Calu3 (cell line): Measurements from ENCODE around the gene MYH9. TPM values are rescaled to one million over a fixed set of nuclear protein-coding genes. Genes with fewer than 3 reads are reported as not detected.
A peak's percentile ranks its signal among the peaks of the same experiment; 100 is the strongest.

Experiments
- BruUV-seq: library from RNA; stranded (reverse); fragments of 400-500 nt; replicated peaks from 2 replicates; lab custom pipeline; 2021; lab: Mats Ljungman, UMichigan
- CTCF ChIA-PET: fragments of 300-600 bp; sonication (Branson Sonifier 250); formaldehyde crosslinking; loops from one replicate; lab custom pipeline; 2022; ENCODE audit warnings: antibody characterized with exemption; lab: Charles Lee
- DNase-seq: peaks from one replicate; pipeline ENCODE4 v3.0.0; 2022
- H3K27ac Mint-ChIP-seq: one replicate; pipeline ENCODE4 v1.8.0; 2022; ENCODE audit warnings: mixed read lengths; ENCODE audit not compliant: unreplicated experiment
- H3K27me3 Mint-ChIP-seq: one replicate; pipeline ENCODE4 v1.8.0; 2022; ENCODE audit warnings: mixed read lengths; ENCODE audit not compliant: unreplicated experiment
- H3K36me3 Mint-ChIP-seq: one replicate; pipeline ENCODE4 v1.8.0; 2022; ENCODE audit warnings: mild to moderate bottlenecking, moderate library complexity, mixed read lengths; ENCODE audit not compliant: insufficient read depth, unreplicated experiment
- H3K4me1 Mint-ChIP-seq: one replicate; pipeline ENCODE4 v1.8.0; 2022; ENCODE audit warnings: mild to moderate bottlenecking, low read depth, mixed read lengths; ENCODE audit not compliant: unreplicated experiment
- H3K4me3 Mint-ChIP-seq: one replicate; pipeline ENCODE4 v1.8.0; 2022; ENCODE audit warnings: mild to moderate bottlenecking, low read depth, moderate library complexity, mixed read lengths; ENCODE audit not compliant: unreplicated experiment
- H3K9me3 Mint-ChIP-seq: one replicate; pipeline ENCODE4 v1.8.0; 2022; ENCODE audit warnings: low read depth, mixed read lengths; ENCODE audit not compliant: unreplicated experiment
- intact Hi-C: fragments of 100-400 bp; cut with micrococcal nuclease; formaldehyde crosslinking; loops from one replicate; pipeline ENCODE4 v1.10.0; 2022; ENCODE audit not compliant: unreplicated experiment
- total RNA-seq: library from RNA; stranded (reverse); gene quantifications from 2 replicates; pipeline ENCODE4 v1.2.3, GENCODE V29; 2022
- TF ChIP-seq, protein P1 (sequence below): fragments of 200-600 bp; IDR thresholded peaks from one replicate; pipeline ENCODE4 v1.8.0; 2022; ENCODE audit warnings: antibody characterized with exemption; ENCODE audit not compliant: unreplicated experiment

The MYH9 gene
- total RNA-seq, 1 experiment from 2014 or later, result 606 TPM

DNA sequence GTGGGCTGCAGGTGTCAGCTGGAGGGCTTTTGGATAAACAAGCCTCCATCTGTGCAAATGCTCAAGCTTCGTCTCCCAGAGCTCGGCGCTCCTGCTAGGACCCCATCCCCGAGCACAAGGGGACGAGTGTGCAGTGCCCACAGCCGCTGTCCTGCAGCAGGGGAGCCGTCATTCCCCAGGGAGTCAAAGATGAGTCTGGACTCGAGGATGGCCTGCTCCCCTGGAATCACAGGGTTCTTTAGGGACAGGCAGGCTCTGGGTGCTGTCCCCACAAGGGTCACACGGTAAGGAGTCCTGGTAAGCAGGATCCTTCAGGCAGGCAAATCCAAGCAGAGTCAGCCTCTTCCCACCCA is 84.7 kb downstream of the MYH9 start:
- intact Hi-C loops, result no loop called here
- DNase-seq, result no peak
- no peaks in the 10 kb centered on the region for H3K27me3 Mint-ChIP-seq
- TF ChIP-seq, protein P1, sequence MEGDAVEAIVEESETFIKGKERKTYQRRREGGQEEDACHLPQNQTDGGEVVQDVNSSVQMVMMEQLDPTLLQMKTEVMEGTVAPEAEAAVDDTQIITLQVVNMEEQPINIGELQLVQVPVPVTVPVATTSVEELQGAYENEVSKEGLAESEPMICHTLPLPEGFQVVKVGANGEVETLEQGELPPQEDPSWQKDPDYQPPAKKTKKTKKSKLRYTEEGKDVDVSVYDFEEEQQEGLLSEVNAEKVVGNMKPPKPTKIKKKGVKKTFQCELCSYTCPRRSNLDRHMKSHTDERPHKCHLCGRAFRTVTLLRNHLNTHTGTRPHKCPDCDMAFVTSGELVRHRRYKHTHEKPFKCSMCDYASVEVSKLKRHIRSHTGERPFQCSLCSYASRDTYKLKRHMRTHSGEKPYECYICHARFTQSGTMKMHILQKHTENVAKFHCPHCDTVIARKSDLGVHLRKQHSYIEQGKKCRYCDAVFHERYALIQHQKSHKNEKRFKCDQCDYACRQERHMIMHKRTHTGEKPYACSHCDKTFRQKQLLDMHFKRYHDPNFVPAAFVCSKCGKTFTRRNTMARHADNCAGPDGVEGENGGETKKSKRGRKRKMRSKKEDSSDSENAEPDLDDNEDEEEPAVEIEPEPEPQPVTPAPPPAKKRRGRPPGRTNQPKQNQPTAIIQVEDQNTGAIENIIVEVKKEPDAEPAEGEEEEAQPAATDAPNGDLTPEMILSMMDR, result no peak
- no peak overlapping the region for H3K27ac Mint-ChIP-seq
- peaks cover 79% of the 10 kb centered on the region for H3K36me3 Mint-ChIP-seq
- no TSS peak for BruUV-seq
- no peak overlapping the region for H3K4me3 Mint-ChIP-seq
- CTCF ChIA-PET, result interaction anchor here (1.2 to 2.0 kb wide), 2 partner anchors 68 to 167 kb away, joined by 3 to 4 read pairs; no protein-coding TSS in a partner anchor
- peaks cover 8% of the 10 kb centered on the region for H3K4me1 Mint-ChIP-seq
- no peaks in the 10 kb centered on the region for H3K9me3 Mint-ChIP-seq

DNA sequence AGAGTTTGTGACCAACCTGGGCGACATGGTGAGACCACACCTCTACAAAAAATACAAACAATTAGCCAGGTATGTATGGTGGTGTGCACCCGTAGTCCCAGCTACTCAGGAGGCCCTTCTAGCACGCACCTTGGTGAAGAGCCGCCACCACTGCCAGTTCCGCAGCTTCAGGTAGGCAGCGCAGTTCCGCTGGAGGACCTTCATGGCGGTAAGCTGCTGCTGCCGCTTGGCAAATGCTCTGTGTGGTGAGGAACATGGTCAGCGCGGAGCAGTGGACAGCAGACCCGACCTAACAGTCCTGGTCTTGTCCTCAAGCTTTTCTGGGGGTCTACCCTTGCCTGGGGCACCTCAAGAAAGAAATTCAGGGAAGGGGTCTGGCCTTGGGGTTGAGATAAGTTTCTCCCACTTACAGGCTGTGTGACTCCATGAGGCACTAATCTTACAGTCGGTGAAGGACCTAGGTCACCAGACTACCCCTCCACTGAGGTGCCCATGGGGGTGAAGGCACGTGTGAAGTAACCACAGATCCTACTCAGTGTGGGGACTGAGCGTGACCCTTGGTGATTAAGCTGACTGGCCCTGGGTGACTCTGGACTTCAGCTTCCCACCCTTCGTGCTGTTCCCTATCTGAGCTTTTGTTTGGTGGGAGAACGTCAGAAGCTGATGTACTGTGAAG is 85.2 kb downstream of the MYH9 start:
- Mint-ChIP-seq H3K36me3 (peaks cover 77% of the 10 kb centered on the region), H3K4me3 (no peak overlapping the region), H3K4me1 (peaks cover 8% of the 10 kb centered on the region), H3K27ac (no peak overlapping the region), H3K27me3 (no peaks in the 10 kb centered on the region), H3K9me3 (no peaks in the 10 kb centered on the region)
- TF ChIP-seq, protein P1, result no peak
- no peak for DNase-seq
- CTCF ChIA-PET, result interaction anchor here (1.2 to 3.2 kb wide), 3 partner anchors 68 to 168 kb away, joined by 3 to 31 read pairs (median 4); no protein-coding TSS in a partner anchor
- intact Hi-C loops, result no loop called here
- BruUV-seq, result no TSS peak

DNA sequence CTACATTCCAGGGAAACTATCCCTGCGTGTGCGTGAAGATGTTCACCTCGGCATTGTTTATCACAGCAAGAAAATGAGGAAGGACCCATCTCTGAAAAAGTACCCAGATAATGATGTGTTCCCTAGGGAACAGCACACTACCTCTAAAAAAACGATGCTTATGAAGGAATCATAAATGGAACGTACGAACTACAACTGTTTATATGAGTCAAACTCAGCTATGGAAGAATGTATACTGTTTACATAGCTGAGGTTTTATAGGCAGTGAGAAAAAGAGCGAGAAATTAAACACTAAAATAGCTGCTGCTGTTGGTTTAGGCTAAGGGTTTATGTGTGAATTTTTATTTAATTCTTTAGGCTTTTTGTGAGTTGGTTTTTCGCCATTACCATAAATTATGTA is 85.9 kb downstream of the MYH9 start:
- no TSS peak for BruUV-seq
- Mint-ChIP-seq H3K27ac (no peak overlapping the region), H3K36me3 (peaks cover 76% of the 10 kb centered on the region)

DNA sequence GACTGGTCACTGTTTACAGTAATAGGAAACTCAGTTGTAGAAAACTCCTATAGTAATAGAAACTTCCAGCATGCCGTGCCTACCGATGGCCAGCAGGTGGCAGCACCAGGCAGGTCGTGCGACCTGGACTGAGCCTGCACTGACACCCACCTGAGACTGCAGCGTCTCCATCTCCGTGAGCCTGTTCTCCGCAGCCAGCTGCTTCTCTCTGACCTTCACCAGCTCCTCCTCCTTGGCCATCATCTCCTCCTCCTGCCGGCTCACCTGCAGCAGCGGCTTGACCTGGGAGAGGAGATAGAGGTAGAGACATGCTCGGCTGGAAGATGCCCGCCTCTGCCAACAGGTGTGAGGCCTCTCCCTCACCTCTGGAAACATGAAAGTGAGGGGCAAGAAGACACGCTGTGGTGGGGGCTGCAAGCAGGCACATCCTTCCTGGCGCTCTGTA is 86.4 kb downstream of the MYH9 start:
- TF ChIP-seq, protein P1, result peak; percentile 90
- Mint-ChIP-seq H3K36me3 (peaks cover 75% of the 10 kb centered on the region), H3K9me3 (no peaks in the 10 kb centered on the region), H3K4me1 (peaks cover 8% of the 10 kb centered on the region), H3K27me3 (no peaks in the 10 kb centered on the region), H3K4me3 (no peak overlapping the region), H3K27ac (no peak overlapping the region)
- intact Hi-C loops, result loop anchor here (1.0 to 2.0 kb wide), 2 partner anchors 51 to 169 kb away; no protein-coding TSS in a partner anchor
- CTCF ChIA-PET, result interaction anchor here (0.9 to 3.2 kb wide), 5 partner anchors 19 to 169 kb away, joined by 3 to 31 read pairs (median 5); no protein-coding TSS in a partner anchor
- peak; percentile 82 for DNase-seq
- no TSS peak for BruUV-seq

More for the DNA sequence above, 85.9 kb downstream of the MYH9 start:
- intact Hi-C loops, result loop anchor here (1.0 to 2.0 kb wide), 2 partner anchors 51 to 168 kb away; no protein-coding TSS in a partner anchor
- no peak overlapping the region for H3K4me3 Mint-ChIP-seq
- CTCF ChIA-PET, result interaction anchor here (1.3 to 3.2 kb wide), 4 partner anchors 30 to 168 kb away, joined by 4 to 31 read pairs (median 5); no protein-coding TSS in a partner anchor
- peaks cover 8% of the 10 kb centered on the region for H3K4me1 Mint-ChIP-seq
- no peaks in the 10 kb centered on the region for H3K27me3 Mint-ChIP-seq
- TF ChIP-seq, protein P1, result no peak
- no peak for DNase-seq
- no peaks in the 10 kb centered on the region for H3K9me3 Mint-ChIP-seq
